Measurements from ENCODE around the gene FIG4. TPM values are rescaled to one million over a fixed set of nuclear protein-coding genes. Genes with fewer than 3 reads are reported as not detected.

FIG4 gene
- polyA plus RNA-seq, 1 donor from 2014 or later: 45.2 TPM

Other genes starting within 250 kb of the FIG4 start
- 23.9 TPM for gene MICAL1, start 235.5 kb upstream of the FIG4 start, polyA plus RNA-seq
- gene ZBTB24, start 208.1 kb upstream of the FIG4 start, polyA plus RNA-seq: 15.5 TPM
- gene AK9, start 94 bp upstream of the FIG4 start, polyA plus RNA-seq: 8.2 TPM

Measured in IgD-negative memory B cell (primary cell).